Stimulated activated CD8-positive, alpha-beta memory T cell treated with anti-CD3 and anti-CD28 coated beads, Interleukin-4, amount 100 ng/mL, for 4 hours (primary cell): ENCODE measurements around the gene TSC22D4.
"Not testable (repeated sequence)": the region's sequence is repeated elsewhere in the genome, so short reads cannot be mapped to it uniquely, and the experiment has no call there.

ENCODE experiments used
- DNase-seq, 2 donors: peaks; one replicate each; pipeline ENCODE4 v3.0.0-alpha.2; 2020; ENCODE audit warnings: low read depth in 2 of 2, low spot score in 1 of 2

Gene TSC22D4

DNA sequence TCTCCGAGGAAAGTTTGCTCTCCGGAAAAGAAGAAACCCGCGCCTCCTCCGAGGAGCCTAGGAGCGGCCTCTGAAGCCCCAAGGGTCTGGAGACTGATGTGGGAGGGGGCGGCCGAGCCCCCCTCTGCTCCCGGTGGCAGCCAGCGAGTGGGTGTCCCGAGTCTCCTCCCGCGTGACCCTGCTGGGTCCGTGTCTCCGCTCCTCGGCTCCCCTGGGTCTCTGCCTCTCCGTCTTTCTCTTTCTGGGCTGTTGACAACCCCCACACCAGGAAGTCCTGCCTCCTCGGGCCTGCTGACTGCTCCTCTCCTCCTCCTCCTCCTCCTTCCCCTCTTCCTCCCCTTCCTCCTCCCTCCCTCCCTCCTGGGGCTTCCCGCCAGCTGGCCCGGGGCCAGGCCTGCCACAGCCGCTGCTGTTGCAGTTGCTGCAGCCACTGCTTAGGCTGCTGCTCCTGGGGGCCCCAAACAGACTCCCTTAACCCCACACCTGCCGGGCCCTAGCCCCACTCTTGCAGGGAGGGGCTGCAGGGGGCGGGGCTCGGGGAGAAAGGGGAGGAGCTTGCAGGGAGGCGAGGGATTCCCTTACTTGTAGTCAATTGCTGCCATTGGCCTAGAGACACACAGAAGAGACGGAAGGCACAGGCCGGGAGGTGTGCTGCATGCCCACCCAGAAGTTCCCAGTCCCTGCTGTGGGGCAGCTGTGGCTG is at the start of gene TSC22D4:
Gene TSC22D4, minus strand, starts transcription at position 257 of the 703 bp plus-strand sequence. CDS start 1,176 bp downstream, outside the sequence.
- peak; percentile 72 to 81 for DNase-seq

DNA sequence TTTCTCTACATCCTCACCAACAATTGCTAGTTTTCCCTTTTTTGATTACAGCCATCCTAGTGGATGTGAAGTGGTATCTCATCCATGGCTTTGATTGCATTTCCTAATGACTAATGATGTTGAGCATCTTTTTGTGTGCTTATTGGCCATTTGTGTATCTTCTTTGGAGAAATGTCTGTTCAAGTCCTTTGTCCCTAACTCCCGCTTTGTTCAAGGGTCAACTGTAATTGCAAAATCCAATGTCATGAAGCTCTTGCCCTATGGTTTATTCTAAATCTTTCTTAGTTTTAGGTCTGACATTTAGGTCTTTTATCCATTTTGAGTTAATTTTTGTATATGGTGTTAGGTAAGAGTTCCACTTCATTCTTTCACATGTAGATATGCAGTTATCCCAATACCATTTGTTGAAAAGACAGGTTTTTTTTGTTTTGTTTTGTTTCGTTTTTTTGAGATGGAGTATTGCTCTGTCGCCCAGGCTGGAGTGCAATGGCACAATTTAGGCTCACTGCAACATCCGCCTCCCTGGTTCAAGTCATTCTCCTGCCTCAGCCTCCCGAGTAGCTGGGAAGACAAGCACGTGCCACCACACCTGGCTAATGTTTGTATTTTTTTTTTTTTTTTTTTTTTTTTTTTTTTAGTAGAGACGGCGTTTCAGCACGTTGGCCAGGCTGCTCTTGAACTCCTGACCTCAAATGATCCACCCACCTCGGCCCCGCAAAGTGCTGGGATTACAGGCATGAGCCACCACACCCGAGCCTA is 49.3 kb upstream of the TSC22D4 start:
- DNase-seq = not testable (repeated sequence)

DNA sequence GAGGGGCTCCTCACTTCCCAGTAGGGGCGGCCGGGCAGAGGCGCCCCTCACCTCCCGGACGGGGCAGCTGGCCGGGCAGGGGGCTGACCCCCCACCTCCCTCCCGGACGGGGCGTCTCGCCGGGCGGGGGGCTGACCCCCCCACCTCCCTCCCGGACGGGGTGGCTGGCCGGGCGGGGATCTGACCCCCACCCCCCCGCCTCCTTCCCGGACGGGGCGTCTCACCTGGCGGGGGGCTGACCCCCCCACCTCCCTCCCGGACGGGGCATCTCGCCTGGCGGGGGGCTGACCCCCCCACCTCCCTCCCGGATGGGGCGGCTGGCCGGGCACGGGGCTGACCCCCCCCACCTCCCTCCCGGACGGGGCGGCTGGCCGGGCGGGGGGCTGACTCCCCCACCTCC is 44.2 kb upstream of the TSC22D4 start:
- not testable (repeated sequence) for DNase-seq

DNA sequence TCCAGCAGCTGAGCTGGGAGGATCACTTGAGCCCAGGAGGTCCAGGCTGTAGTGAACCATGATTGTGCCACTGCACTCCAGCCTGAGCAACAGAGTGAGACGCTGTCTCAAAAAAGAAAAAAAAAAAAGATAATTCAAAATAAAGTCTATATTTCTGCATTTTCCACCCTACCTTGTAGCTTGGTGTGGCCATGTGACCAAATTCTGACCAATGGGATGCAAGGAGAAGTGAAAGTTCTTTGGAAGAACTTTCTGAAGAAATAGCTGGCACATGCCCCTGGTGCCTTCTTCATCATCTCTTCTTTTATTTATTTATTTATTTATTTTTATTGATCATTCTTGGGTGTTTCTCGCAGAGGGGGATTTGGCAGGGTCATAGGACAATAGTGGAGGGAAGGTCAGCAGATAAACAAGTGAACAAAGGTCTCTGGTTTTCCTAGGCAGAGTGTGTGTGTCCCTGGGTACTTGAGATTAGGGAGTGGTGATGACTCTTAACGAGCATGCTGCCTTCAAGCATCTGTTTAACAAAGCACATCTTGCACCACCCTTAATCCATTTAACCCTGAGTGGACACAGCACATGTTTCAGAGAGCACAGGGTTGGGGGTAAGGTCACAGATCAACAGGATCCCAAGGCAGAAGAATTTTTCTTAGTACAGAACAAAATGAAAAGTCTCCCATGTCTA is 43.0 kb upstream of the TSC22D4 start:
- DNase-seq = not testable (repeated sequence)

DNA sequence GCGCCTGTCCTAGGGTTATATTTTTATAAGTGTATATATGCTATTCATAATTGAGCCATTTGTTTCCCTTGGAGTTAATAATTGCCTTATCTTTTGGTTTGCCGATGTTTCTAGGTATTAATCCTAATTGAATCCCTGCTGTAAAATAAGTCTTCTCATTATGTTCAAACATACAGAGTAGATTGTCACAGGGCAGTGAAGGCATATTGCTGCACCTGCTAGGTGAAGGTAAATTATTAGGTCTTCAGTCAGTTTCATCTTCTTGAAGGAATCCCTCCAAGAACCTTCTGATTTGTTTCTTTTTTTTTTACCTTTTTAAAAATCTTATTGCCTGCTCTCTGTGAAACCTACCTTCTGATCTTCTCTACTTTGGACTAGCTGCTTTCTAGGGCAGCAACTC is 42.1 kb upstream of the TSC22D4 start:
- DNase-seq = no peak

DNA sequence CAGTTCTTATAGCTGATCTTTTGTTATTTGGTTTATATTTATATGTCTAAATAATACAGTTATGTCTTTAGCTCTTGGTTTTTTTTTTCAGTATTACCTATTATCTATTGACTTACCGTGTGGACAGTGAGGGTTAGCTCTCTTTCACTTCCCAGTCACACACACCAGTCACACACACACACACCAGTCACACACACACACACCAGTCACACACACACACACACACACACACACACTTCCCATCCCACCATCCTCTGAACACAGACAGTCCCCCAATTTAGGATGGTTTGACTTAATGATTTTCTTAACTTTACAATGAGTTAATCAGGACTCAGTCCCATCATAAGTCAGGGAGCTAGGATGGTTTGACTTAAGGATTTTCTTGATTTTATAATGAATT is 41.1 kb upstream of the TSC22D4 start:
- no peak for DNase-seq

DNA sequence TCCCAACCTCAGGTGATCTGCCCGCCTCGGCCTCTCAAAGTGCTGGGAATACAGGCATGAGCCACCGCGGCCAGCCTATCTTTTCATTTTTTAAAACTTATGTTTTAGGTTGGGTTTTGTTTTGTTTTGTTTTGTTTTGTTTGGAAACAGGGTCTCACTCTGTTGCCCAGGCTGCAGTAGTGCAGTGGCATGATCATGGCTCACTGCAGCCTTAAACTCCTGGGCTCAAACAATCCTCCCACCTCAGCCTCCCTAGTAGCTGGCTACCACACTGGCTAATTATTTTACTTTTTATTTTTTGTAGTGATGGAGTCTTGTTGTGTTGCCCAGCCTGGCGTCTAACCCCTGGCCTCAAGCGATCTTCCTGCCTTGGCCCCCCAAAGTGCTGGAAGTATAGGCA is 40.6 kb upstream of the TSC22D4 start:
- DNase-seq = no peak

DNA sequence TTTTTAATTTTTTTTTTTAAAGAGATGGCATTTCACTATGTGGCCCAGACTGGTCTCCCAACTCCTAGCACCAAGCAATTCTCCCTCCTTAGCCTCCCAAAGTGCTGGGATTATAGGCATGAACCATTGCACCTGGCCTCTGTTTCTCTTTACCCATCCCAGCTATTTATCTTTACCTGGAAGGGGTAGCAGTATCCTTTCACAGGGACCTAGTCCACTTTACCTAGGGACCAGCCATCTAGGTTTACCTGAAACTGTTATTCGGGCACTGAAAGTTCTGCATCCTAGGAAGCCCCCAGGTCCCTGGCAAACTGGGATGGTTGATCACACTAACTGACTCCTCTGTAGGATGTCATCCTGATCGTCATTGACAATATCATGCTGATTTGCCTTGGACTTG is 38.3 kb upstream of the TSC22D4 start:
- DNase-seq = no peak

DNA sequence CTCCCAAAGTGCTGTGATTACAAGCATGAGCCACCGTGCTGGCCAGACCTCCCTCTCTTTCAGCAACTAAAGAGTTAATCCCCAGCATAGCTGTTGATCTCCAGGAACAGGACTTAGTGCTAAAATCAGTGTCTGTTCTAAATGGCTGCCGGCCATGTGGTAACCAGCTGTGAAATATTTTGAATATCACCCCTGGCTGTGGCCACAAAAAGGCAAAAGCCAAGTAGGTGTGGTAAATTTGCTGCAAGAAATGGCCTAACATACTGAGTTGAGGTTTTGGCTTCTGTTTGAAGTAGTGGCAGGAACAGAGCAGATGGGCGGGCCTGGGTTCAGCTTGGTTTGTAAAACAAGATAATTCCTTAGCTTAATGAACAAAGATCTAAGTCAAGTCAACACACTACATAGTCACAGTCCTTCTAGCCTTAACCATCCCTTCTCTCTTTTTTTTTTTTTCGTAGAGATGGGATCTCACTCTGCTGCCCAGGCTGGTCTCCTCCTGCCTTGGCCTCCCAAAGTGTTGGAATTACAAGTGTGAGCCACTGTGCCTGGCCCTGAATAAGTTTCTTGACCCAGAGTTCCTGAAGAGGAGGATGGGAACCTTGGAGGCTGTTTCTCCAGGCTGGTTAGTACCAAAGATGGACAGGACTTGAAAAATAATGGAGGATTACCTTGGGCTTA is 37.3 kb upstream of the TSC22D4 start:
- DNase-seq = peak in 1 of 2 donors; percentile 8

DNA sequence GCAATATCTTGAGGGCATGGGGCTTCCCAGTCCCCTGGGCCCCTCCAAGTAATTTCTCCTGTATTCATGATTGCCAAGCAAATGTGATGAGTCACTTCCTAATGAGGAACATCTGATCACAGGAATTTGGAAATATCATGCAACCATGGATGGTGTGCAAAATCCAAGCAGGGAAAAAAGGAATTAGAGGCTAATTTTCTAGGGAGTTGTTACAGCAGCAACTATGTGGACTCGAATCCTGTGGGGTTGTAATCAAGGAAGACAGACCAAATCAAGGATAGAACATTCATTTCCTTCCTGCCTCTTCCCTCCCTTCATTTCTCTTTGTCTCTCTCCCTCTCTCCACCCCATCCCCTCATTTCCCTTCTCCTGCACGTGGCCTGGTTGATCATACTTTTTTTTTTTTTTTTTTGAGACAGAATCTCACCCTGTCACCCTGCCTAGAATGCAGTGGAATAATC is 36.1 kb upstream of the TSC22D4 start:
- DNase-seq = no peak

DNA sequence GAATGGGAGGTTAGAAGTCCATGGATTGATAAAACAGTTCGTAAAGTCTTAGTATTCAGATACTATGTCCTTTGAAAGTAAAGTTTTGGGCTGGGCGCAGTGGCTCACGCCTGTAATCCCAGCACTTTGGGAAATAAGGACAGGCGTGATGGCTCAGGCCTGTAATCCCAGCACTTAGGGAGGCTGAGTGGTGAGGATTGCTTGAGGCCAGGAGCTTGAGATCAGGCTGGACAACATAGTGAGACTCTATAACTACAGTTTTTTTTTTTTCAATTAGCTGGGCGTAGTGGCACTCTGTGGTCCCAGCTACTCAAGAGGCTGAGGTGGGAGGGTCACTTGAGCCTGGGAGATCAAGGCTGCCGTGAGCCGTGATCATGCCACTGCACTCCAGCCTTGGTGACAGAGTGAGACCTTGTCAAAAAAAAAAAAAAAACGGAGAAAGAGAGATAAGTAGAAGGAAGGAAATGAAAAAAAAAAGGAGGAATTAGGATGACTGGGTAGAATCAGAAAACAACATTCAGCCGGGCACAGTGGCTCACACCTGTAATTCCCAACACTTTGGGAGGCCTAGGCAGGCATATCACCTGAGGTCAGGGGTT is 34.3 kb upstream of the TSC22D4 start:
- DNase-seq = no peak

DNA sequence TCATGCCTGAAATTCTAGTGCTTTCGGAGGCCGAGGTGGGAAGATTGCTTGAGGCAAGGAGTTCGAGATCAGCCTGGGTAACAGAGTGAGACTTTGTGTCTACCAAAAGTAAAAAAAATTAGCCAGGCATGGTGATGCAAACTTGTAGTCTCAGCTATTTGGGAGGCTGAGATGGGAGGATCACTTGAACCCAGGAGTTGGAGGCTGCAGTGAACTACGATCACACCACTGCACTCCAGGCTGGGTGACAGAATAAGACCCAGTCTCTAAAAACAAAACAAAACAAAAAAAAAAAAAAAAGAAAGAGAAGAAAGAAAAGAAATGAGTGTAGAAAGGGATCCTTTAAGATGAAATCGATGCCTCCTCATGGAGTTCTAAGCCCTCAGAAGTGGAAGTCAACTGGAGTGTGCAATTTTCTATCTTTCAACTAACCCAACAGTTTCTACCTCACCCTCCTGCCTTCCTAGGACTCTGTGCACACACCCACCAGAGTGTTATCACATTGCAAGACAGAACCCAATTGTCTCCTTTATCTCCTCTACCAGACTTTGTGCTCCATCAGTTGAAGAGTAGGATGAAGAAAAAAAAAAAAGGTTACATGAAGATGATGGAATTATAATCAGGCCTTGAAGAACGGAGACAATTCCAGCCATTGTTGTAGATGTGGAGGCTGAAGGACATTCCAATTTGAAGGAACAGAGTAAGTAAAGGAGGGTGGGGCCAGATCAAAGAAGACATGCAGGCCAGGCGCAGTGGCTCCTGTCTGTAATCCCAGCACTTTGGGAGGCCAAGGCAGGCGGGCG is 31.6 kb upstream of the TSC22D4 start:
- no peak for DNase-seq

DNA sequence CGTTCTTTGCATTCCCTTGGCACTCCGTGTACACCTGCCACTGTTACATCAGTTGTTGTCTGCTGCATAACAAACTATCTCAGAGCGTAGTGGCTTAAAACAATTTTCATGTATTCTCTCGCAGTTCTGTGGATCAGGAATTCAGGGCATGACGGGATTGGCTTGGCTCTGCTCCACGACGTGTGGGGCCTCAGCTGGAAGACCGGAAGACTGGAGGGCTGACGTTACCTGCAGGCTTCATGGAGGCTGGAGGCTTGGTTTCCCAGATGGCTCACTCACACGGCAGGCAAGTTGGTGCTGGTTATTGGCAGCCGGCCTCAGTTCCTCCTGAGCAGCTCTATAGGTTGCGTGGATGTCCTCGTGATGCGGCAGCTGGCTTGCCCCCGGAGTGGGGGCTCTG is 30.2 kb upstream of the TSC22D4 start:
- DNase-seq = no peak

DNA sequence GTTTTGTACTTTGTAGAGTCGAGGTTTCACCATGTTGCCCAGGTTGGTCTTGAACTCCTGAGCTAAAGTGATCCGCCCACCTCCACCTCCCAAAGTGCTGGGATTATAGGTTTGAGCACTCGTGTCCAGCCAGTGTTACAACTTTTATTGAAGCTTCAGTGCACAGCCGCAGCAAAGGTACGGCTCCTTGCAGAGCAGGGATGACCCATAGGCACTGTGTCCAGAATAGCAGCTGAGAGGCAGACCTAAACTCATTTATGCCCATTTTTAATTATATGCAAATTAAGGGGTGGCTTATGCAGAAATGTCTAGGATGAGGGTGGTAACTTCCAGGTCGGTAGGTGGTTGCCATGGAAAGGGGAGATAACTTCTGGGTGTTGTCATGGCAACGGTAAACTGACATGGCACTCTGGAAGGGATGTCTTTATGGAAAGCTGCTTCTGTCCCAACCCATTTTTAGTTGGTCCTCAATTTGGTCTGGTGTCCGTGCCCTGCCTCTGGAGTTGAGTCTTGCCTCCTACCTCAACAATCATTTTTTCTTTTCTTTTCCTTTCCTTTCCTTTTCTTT is 27.4 kb upstream of the TSC22D4 start:
- DNase-seq = no peak

DNA sequence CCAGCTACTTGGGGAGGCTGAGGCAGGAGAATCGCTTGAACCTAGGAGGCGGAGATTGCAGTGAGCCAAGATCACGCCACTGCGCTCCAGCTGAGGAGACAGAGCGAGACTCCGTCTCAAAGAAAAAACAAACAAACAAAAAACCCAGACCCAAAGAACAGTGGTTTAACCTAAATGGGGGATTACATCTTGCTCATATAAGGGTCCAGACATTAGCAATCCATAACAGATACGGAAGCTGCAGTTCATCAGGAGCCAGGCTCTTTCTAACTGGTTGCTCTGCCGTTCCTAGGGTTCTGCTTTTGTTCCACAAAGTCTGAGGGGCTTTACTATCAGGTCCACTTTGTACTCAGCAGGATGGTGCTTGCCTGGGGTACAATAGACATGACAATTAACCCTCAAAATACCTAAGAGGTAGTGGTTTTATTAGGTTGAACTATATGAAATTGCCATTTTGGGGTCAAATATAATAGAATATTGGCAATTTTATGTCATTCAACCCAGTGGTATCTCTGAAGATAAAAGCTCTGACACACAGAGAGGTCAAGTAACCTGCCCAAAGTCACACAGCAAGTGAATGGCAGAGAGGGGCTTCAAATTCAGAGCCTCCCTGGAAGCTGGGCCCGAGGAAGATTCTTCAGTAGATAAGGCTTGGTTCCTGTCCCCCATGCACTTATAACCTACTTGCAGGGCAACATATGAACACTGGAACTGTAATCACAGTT is 26.0 kb upstream of the TSC22D4 start:
- no peak for DNase-seq

DNA sequence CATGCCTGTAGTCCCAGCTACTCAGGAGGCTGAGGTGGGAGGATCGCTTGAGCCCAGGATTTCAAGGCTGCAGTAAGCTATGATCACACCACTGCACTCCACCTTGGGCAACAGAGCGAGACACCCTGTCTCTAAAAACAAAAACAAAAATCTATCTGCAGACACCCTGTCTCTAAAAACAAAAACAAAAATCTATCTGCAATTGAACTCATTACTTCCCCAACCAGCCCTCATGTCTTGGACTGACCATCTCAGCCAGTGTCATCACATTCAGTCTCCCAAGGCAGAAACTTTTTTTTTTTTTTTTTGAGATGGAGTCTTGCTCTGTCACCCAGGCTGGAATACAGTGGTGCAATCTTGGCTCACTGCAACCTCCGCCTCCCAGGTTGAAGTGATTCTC is 25.0 kb upstream of the TSC22D4 start:
- DNase-seq = not testable (repeated sequence)

DNA sequence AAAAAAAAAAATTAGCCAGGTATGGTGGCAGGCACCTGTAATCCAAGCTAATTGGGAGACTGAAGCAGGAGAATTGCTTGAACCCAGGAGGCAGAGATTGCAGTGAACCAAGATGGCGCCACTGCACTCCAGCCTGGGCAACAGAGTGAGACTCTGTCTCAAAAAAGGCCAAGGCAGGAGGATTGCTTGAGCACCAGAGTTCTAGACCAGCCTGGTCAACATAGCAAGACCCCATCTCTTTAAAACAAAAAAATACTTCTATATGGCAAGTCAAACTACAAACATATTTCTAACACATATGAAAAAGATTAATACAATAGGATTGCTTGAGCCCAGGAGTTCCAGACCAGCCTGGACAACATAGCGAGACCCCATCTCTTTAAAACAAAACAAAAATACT is 21.7 kb upstream of the TSC22D4 start:
- DNase-seq = not testable (repeated sequence)

DNA sequence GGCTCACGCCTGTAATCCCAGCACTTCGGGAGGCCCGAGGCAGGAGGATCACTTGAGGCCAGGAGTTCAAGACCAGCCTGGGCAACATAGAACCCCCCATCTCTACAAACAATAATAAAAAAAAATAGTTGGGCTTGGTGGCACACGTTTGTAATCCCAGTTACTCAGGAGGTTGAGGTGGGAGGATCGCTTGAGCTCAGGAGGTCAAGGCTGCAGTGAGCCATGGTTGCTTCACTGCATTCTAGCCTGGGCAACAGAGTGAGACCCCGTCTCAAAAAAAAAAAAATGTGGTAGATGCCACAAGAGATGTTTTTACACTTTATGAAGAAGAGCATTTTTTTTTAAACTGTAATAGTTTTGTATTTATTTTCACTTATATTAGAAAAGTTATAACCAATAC is 17.5 kb upstream of the TSC22D4 start:
- DNase-seq = no peak
